CD4-positive, alpha-beta T cell (primary cell): ENCODE data around the gene PGM3. TPM values are rescaled to one million over a fixed set of nuclear protein-coding genes. Genes with fewer than 3 reads are reported as not detected.
A peak's percentile ranks its signal among the peaks of the same experiment; 100 is the strongest.

ENCODE experiments used
- ATAC-seq: fragments of 200-7000 bp; cut with Tn5 transposase; one replicate; pipeline ENCODE4 v1.10.0; 2022; ENCODE audit warnings: mild to moderate bottlenecking; ENCODE audit not compliant: poor library complexity
- CTCF ChIA-PET: fragments of 350-600 bp; sonication (Branson Sonifier 250); formaldehyde crosslinking; loops from one replicate; lab custom pipeline; 2021; ENCODE audit warnings: antibody characterized with exemption, inconsistent platforms; lab: Charles Lee
- POLR2A ChIA-PET: fragments of 350-600 bp; sonication (Branson Sonifier 250); formaldehyde crosslinking; loops from one replicate; lab custom pipeline; 2021; ENCODE audit warnings: antibody characterized with exemption, inconsistent platforms; lab: Charles Lee
- DNase-seq, 14 experiments: peaks; one replicate each; pipeline ENCODE4 v3.0.0-alpha.2; 2013 to 2020; ENCODE audit warnings: mixed read lengths in 2 of 14
- H3K27ac ChIP-seq, 2 donors: one replicate each; pipeline versions ENCODE4 v1.5.1 to v1.7.0; 2013; ENCODE audit warnings: low read length in 2 of 2, low read depth in 1 of 2, mild to moderate bottlenecking in 1 of 2
- H3K27me3 ChIP-seq, 2 experiments: 1 replicate in 1 of 2; 2 replicates in 1 of 2; pipeline versions ENCODE4 v1.6.1 to v1.7.0; 2013; ENCODE audit warnings: low read length in 2 of 2, control low read depth in 1 of 2, mild to moderate bottlenecking in 1 of 2, moderate library complexity in 1 of 2; ENCODE audit not compliant: insufficient read depth in 2 of 2, control insufficient read depth in 1 of 2
- H3K36me3 ChIP-seq: one replicate; pipeline ENCODE4 v1.6.1; 2013; ENCODE audit warnings: low read length, control low read depth; ENCODE audit not compliant: insufficient read depth
- H3K4me1 ChIP-seq: one replicate; pipeline ENCODE4 v1.6.1; 2013; ENCODE audit warnings: low read length, control low read depth; ENCODE audit not compliant: insufficient read depth
- H3K4me3 ChIP-seq: one replicate; pipeline ENCODE4 v1.5.1; 2013; ENCODE audit warnings: mild to moderate bottlenecking, low read length, moderate library complexity
- H3K9me3 ChIP-seq, 2 experiments: 1 replicate in 1 of 2; 2 replicates in 1 of 2; pipeline versions ENCODE4 v1.6.1 to v1.7.0; 2013; ENCODE audit warnings: low read length in 2 of 2, mild to moderate bottlenecking in 2 of 2, control low read depth in 1 of 2, moderate library complexity in 1 of 2; ENCODE audit not compliant: control insufficient read depth in 1 of 2, insufficient read depth in 1 of 2
- H3K27ac Mint-ChIP-seq: one replicate; pipeline ENCODE4 v1.8.0; 2020; ENCODE audit warnings: mixed read lengths
- H3K27me3 Mint-ChIP-seq: one replicate; pipeline ENCODE4 v1.8.0; 2021; ENCODE audit warnings: mixed read lengths
- H3K36me3 Mint-ChIP-seq: one replicate; pipeline ENCODE4 v1.8.0; 2021; ENCODE audit warnings: low read depth, mixed read lengths
- H3K4me1 Mint-ChIP-seq: one replicate; pipeline ENCODE4 v1.8.0; 2021; ENCODE audit warnings: low read depth, mixed read lengths
- H3K4me3 Mint-ChIP-seq: one replicate; pipeline ENCODE4 v1.8.0; 2020; ENCODE audit warnings: mild to moderate bottlenecking, mixed read lengths
- H3K9me3 Mint-ChIP-seq: one replicate; pipeline ENCODE4 v1.8.0; 2020; ENCODE audit warnings: mixed read lengths
- CTCF ChIP-seq: fragments of 200-600 bp; IDR thresholded peaks from one replicate; pipeline ENCODE4 v1.8.0; 2022; ENCODE audit warnings: antibody characterized with exemption, mild to moderate bottlenecking
- intact Hi-C, 2 experiments: fragments of 100-400 bp; cut with DNase I in 1 of 2; cut with micrococcal nuclease in 1 of 2; formaldehyde crosslinking; loops; one replicate each; pipeline versions ENCODE4 v1.15.1 to v1.9.0; 2023 to 2025; cut with DNase I, micrococcal nuclease
- total RNA-seq, 174 experiments: library from RNA in 2 of 174; stranded (reverse) in 2 of 174; gene quantifications; one replicate each; pipeline ENCODE4 v1.2.3 and lab custom pipeline; 2021 to 2026

Gene PGM3
- total RNA-seq, 2 experiments from 2014 or later, result 22.6 to 25.3 TPM

DNA sequence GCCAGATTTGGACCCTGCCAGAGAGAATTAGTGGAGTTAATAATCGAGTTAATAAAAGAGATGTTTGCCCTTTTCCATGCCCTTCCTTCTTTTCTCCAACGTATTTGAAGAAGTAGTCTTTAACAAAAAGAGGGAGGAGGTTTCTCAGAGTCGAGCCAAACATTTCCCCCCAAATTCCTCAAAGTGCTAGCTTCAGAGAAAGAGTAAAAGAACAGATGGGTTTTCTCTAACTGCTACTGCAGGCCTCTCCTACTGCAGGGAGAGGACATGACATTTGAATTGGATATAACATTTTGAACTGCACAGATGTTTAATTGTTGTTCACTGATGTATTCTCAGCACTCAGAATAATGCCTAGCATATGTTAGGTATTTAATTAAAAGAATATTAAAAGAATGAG lies 25.6 kb upstream of the PGM3 start:
- H3K36me3 ChIP-seq, result no peaks in the 10 kb centered on the region
- ATAC-seq, result no peak

DNA sequence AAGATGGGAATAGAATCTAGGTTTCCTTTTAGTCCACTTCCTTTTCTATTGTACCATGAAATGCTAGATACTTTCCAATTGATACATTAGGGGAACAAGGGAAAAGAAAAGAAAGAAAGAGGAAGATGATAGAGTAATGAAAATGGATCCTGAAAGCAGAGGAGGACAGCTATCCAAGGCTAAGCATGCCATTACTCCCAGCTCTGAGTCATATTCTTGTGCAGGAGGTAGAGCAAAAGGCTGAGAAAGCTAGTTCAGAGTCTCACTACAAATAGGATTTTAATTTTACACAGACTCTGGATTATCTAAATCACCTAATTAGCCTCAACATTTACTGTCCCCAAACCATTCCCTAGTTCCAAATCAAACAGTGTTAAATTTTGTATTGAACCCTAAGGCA lies 23.7 kb upstream of the PGM3 start:
- DNase-seq (no peak), ATAC-seq (no peak)
- Histone ChIP-seq H3K36me3 (no peaks in the 10 kb centered on the region), H3K4me1 (no peaks in the 10 kb centered on the region), H3K27ac (no peak overlapping the region), H3K4me3 (no peak overlapping the region), H3K27me3 (no peaks in the 10 kb centered on the region), H3K9me3 (no peaks in the 10 kb centered on the region)
- no peak overlapping the region for H3K4me3 Mint-ChIP-seq
- CTCF ChIA-PET, result interaction anchor here (1.4 to 2.9 kb wide), 2 partner anchors 150 to 152 kb away, joined by 5 to 6 read pairs; partner anchors contain the start of genes DOP1A and UBE3D
- no peaks in the 10 kb centered on the region for H3K4me1 Mint-ChIP-seq
- H3K36me3 Mint-ChIP-seq, result no peaks in the 10 kb centered on the region
- TF ChIP-seq CTCF, result no peak
- H3K27me3 Mint-ChIP-seq, result peaks cover 6% of the 10 kb centered on the region
- POLR2A ChIA-PET, result interaction anchor here (1.0 kb wide), 1 partner anchor 21 kb away, joined by 3 read pairs; no protein-coding TSS in a partner anchor
- intact Hi-C loops, result loop anchor here (1.0 to 10.0 kb wide), 4 partner anchors 150 to 1005 kb away; partner anchors contain the start of gene DOP1A (in 1 of the 2)
- no peaks in the 10 kb centered on the region for H3K9me3 Mint-ChIP-seq
- H3K27ac Mint-ChIP-seq, result no peak overlapping the region

More for the DNA sequence above, 25.6 kb upstream of the PGM3 start:
- Histone ChIP-seq H3K4me3 (no peak overlapping the region), H3K27me3 (no peaks in the 10 kb centered on the region), H3K27ac (no peak overlapping the region), H3K4me1 (no peaks in the 10 kb centered on the region), H3K9me3 (no peaks in the 10 kb centered on the region)
- POLR2A ChIA-PET, result no interaction called here
- no peak for TF ChIP-seq CTCF
- DNase-seq, result no peak
- Mint-ChIP-seq H3K4me1 (no peaks in the 10 kb centered on the region), H3K36me3 (no peaks in the 10 kb centered on the region), H3K27ac (no peak overlapping the region), H3K4me3 (no peak overlapping the region), H3K9me3 (no peaks in the 10 kb centered on the region), H3K27me3 (no peaks in the 10 kb centered on the region)
- intact Hi-C loops, result loop anchor here (5.0 to 10.0 kb wide), 3 partner anchors 944 to 1004 kb away; no protein-coding TSS in a partner anchor
- CTCF ChIA-PET, result interaction anchor here (2.9 kb wide), 1 partner anchor 152 kb away, joined by 6 read pairs; the partner anchor contains the start of gene DOP1A

GRCh38 chr6:83215131-83216047 lies 22.3 kb upstream of the PGM3 start:
- ATAC-seq (peak; percentile 98), DNase-seq (peak in 13 of 14 experiments; percentile 23 to 78 (median 42))
- CTCF ChIA-PET, result interaction anchor here (0.5 to 2.9 kb wide), 15 partner anchors 9 to 983 kb away, joined by 3 to 13 read pairs (median 3); partner anchors contain the start of genes DOP1A, PGM3, RWDD2A and UBE3D
- H3K36me3 ChIP-seq, result no peaks in the 10 kb centered on the region
- H3K9me3 ChIP-seq, result no peaks in the 10 kb centered on the region
- Mint-ChIP-seq H3K4me3 (no peak overlapping the region), H3K27ac (no peak overlapping the region), H3K9me3 (no peaks in the 10 kb centered on the region), H3K36me3 (no peaks in the 10 kb centered on the region), H3K27me3 (peaks cover 11% of the 10 kb centered on the region), H3K4me1 (no peaks in the 10 kb centered on the region)
- no peak overlapping the region for H3K27ac ChIP-seq
- H3K4me1 ChIP-seq, result no peaks in the 10 kb centered on the region
- H3K4me3 ChIP-seq, result no peak overlapping the region
- peak; percentile 83 for TF ChIP-seq CTCF
- H3K27me3 ChIP-seq, result peaks cover 0 to 4% of the 10 kb centered on the region in 2 experiments
- POLR2A ChIA-PET, result interaction anchor here (0.7 to 1.9 kb wide), 3 partner anchors 22 to 150 kb away, joined by 3 to 9 read pairs (median 8); partner anchors contain the start of genes DOP1A, PGM3, RWDD2A and UBE3D
- intact Hi-C loops, result loop anchor here (1.0 to 10.0 kb wide), 4 partner anchors 148 to 1007 kb away; partner anchors contain the start of gene DOP1A (in 1 of the 2)
